GM19351 (cell line): ENCODE measurements around the gene LRIT3.

Experiments
- ATAC-seq: cut with Tn5 transposase; IDR thresholded peaks from one replicate; pipeline ENCODE4 v1.9.1; 2021; ENCODE audit warnings: mild to moderate bottlenecking, moderate library complexity; ENCODE audit not compliant: unreplicated experiment

LRIT3 gene

GRCh38 chr4:109847896-109848442, at the start of gene LRIT3:
TSS of gene LRIT3 (plus strand) at chr4:109848107. CDS start at chr4:109848202, 95 bp downstream.
- ATAC-seq, result no peak

GRCh38 chr4:109798866-109799265, 49.0 kb upstream of the LRIT3 start:
- ATAC-seq, result no peak

GRCh38 chr4:109801099-109801789, 46.7 kb upstream of the LRIT3 start:
- ATAC-seq, result no peak

- ATAC-seq, result no peak
Observed at GRCh38 chr4:109801895-109802319, 46.0 kb upstream of the LRIT3 start, which contains the start of gene CFI. TSS of gene CFI (minus strand) at chr4:109801999. CDS start at chr4:109801971, 28 bp downstream.

GRCh38 chr4:109803924-109804571, 43.9 kb upstream of the LRIT3 start:
- ATAC-seq, result peak; percentile 77

GRCh38 chr4:109809655-109810054, 38.3 kb upstream of the LRIT3 start:
- ATAC-seq, result no peak

- ATAC-seq, result no peak
Observed at GRCh38 chr4:109810552-109811387, 37.1 kb upstream of the LRIT3 start.

GRCh38 chr4:109811707-109812106, 36.2 kb upstream of the LRIT3 start:
- ATAC-seq, result no peak

GRCh38 chr4:109815151-109816081, 32.5 kb upstream of the LRIT3 start, which contains the start of gene GAR1:
TSS of gene GAR1 (plus strand) at chr4:109815762. CDS start at chr4:109816165, 403 bp downstream.
- peak; percentile 98 for ATAC-seq

GRCh38 chr4:109816082-109816442, 31.8 kb upstream of the LRIT3 start:
- no peak for ATAC-seq

GRCh38 chr4:109816894-109817293, 31.0 kb upstream of the LRIT3 start:
- ATAC-seq, result no peak

- no peak for ATAC-seq
Observed at GRCh38 chr4:109818268-109818667, 29.6 kb upstream of the LRIT3 start.

GRCh38 chr4:109820563-109820962, 27.3 kb upstream of the LRIT3 start:
- no peak for ATAC-seq

GRCh38 chr4:109821185-109821584, 26.7 kb upstream of the LRIT3 start:
- no peak for ATAC-seq

GRCh38 chr4:109826719-109827118, 21.2 kb upstream of the LRIT3 start:
- ATAC-seq, result peak; percentile 88

GRCh38 chr4:109827672-109828071, 20.2 kb upstream of the LRIT3 start, which contains the start of gene RRH:
TSS of gene RRH (plus strand) at chr4:109827972. CDS start at chr4:109828028, 56 bp downstream.
- no peak for ATAC-seq

- ATAC-seq, result no peak
Observed at GRCh38 chr4:109833756-109834155, 14.2 kb upstream of the LRIT3 start.

GRCh38 chr4:109836985-109837384, 10.9 kb upstream of the LRIT3 start:
- no peak for ATAC-seq

GRCh38 chr4:109846395-109847098, 1.4 kb upstream of the LRIT3 start:
- ATAC-seq, result no peak
